HG03571 (cell line): ENCODE data around the gene SLC22A17.
"Not testable (repeated sequence)": the region's sequence is repeated elsewhere in the genome, so short reads cannot be mapped to it uniquely, and the experiment has no call there.

Experiments used
- ATAC-seq: cut with Tn5 transposase; IDR thresholded peaks from one replicate; pipeline ENCODE4 v1.9.1; 2021; ENCODE audit not compliant: unreplicated experiment

The SLC22A17 gene

DNA sequence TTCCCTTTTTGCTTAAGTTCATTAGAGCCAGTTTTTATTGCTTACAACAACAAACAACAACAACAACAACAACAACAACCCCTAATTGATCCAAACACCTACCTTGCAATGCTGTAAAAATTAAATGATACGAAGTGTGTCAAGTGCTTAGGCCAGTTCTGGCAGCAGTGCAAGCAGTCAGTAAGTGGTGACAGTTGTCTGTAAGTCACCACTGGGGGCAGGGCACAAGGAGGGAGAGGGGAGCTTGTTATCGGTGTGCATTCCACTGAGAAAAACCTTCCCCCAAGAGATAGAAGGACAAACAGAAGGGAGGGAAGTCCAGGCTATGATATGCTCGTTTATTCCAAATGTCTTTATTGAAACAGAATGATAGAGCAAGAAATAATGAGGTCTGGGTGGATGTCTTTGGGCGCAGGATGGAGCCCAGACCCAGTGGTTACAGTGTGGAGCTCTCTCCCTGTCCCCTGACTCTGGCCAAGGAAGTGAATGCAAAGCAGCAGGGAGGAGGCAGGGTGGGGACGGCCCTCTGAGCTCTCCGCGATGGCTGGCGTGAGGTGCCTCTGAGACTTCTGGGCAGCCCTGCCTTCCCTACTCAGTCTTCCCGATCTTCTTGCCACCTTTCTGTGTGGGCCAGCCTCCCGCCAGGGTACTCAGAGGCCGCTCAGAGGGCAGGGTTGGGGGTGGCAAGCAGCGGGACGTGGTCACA lies 6.5 kb downstream of the SLC22A17 start:
- no peak for ATAC-seq

DNA sequence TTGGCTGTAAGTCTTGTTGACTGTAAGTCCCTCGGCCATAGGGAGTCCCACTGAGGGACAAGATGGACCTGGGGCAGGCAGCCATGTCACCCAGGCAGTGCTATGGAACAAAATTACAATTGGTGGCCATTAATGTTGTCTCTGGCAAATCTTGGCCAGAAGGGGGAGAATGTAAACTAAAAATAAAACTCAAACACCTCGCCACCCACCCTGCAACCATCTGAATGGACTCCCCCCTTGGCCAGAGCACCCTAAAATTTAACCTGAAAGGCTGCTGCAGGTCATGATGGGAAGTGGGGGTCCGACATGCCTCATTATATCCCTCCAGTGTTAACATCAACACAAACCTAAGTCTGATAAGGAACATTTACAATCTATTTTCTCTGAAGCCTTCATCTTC lies 8.2 kb downstream of the SLC22A17 start:
- ATAC-seq = no peak

DNA sequence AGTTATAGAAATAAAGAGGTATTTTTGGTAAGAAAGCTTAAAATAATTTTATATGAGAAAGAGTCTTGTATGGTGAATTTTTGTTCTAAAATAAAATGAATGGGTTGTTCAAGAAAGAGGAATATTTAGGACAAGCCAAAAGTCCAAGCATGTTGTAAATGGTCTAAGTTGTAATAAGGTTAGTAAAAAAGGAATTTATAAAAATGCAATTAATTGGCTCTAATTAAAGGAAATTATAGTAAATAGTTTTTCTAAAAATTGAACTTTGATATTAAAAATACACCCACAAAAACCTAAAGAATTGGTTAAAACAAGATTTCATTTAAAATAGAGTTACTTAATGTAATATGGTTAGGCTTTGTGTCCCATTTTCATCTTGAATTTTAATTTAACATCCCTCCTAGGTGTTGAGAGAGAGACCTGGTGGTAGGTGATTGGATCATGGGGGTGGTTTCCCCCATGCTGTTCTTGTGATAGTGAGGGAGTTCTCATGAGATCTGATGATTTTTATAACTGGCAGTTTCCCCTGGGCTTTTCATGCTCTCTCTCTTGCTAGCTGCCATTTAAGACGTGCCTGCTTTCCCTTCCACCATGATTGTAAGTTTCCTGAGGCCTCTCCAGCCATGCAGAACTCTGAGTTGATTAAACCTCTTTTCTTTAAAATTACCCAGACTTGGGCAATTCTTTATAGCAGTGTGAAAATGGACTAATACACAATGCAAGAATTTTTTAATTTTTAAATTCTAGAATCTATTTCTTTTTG lies 13.0 kb downstream of the SLC22A17 start:
- ATAC-seq = no peak

DNA sequence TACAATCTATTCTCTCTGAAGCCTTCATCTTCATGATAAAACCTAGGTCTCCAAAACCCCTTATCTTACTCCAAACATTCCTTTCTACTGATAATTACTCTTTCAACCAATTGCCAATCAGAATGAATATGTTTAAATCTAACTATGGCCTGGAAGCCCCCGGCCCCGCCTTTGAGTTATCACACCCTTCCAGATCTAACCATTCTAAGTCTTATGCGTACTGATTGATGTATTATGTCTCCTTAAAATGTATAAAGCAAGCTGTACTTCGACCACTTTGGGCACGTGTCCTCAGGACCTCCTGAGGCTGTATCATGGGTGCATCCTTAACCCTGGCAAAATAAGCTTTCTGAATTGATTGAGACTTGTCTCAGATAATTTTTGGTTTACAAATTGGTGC lies 17.1 kb downstream of the SLC22A17 start:
- no peak for ATAC-seq

DNA sequence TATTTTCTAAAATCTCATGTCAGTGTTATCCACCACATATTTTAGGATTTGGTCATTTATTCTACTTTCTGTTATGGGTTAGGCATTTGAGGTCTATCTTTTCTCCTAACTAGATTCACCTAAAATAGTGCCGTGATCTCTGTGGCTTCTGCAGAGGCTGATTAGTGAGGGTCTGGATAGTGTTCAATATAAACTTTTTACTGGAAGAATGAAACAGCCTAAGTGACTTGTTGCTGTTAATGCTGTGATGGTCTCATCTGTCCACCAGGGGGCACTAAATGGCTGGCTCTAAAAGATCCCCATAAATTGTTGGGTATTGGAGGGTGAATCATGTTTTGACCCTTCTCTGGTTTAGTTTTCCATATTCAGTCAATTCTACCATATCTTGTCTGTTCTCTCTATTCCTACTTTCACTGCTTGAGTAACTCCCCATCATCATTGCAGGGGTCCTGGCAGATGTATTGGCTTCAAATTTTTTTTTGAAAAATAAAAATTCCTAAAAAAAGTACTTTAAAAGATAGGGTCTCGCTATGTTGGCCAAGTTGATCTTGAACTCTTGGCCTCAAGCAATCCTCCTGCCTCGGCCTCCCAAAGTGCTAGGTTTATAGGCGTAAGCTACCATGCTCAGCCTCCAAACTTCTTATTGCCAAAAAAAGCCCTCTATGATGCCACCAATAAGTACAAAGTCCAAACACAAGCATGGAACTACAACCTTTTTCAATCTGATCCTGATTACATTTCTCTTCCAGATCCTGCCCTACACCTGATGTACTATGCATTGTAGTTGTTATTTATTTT lies 24.5 kb downstream of the SLC22A17 start:
- ATAC-seq = no peak

DNA sequence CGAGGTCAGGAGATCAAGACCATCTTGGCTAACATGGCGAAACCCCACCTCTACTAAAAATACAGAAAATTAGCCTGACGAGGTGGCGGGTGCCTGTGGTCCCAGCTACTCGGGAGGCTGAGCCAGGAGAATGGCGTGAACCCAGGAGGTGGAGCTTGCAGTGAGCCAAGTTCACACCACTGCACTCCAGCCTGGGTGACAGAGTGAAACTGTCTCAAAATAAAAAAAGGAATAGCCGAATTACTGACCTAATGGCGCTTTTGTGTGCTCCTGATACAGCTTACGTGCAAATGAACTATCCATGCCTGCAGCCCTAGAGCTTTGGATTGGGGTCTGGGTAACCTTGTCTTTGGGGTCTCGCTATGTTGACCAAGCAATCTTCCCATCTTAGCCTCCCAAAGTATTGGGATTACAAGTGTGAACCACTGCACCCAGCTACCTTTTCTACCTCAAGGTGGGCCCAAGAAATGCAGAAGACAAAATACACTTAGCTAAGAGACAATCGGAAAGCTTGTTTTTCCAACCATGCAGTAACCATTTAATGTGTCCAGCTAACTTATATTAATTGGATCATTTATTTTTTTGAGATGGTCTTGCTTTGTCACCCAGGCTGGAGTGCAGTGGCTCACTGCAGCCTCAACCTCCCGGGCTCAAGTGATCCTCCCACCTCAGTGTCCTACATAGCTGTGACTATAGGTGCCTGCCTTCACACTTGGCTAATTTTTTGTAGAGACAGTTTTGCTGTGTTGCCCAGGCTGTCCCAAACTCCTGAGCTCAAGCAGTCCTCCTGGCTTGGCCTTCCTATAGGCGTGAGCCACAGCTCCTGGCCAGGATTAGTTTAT lies 26.0 kb downstream of the SLC22A17 start:
- ATAC-seq = no peak

DNA sequence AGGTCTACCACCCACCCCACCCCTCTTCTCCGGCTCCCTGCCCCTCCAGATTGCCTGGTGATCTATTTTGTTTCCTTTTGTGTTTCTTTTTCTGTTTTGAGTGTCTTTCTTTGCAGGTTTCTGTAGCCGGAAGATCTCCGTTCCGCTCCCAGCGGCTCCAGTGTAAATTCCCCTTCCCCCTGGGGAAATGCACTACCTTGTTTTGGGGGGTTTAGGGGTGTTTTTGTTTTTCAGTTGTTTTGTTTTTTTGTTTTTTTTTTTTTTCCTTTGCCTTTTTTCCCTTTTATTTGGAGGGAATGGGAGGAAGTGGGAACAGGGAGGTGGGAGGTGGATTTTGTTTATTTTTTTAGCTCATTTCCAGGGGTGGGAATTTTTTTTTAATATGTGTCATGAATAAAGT lies 26.9 kb downstream of the SLC22A17 start:
- ATAC-seq = not testable (repeated sequence)

DNA sequence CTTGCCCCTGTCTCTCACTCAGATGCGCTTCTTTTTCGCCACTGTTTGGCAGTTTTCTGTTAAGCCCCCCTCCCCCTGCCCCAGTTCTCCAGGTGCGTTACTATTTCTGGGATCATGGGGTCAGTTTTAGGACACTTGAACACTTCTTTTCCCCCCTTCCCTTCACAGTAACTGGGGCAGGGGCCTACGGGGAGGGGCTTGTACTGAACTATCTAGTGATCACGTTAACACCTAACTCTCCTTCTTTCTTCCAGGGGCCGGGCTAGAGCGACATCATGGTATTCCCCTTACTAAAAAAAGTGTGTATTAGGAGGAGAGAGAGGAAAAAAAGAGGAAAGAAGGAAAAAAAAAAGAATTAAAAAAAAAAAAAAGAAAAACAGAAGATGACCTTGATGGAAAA lies 27.7 kb downstream of the SLC22A17 start:
- no peak for ATAC-seq

DNA sequence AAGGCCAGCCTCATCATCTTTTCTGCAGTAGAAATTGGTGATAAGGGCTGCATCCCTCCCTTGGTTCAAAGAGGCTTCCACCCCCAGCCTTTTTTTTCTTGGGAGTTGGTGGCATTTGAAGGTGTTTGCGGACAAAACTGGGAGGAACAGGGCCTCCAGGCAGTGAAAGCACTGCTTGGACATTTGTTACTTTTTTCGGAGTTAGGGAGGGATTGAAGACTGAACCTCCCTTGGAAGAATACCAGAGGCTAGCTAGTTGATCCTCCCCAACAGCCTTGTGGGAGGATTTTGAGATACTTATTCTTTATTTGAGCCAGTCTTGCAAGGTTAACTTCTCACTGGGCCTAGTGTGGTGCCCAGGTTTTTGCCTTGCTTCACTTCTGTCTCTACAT lies 28.2 kb downstream of the SLC22A17 start:
- no peak for ATAC-seq

DNA sequence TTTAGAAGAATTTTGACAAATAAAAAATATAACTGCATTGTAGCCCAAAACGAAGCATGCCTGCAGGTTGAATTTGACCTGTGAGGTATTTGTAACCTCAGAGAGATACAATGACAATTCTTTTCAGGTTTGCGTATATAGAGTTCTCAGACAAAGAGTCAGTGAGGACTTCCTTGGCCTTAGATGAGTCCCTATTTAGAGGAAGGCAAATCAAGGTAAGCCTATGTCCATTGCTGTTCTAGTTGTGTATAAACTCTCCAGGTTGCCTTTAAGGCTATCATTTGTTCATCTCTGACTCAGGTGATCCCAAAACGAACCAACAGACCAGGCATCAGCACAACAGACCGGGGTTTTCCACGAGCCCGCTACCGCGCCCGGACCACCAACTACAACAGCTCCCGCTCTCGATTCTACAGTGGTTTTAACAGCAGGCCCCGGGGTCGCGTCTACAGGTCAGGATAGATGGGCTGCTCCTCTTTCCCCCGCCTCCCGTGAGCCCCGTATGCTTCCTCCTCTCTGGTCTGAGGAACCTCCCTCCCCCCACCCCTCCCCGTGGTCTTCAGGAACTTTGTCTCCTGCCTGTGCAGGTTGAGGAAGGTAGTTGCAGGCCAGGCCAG lies 28.7 kb downstream of the SLC22A17 start:
- no peak for ATAC-seq

DNA sequence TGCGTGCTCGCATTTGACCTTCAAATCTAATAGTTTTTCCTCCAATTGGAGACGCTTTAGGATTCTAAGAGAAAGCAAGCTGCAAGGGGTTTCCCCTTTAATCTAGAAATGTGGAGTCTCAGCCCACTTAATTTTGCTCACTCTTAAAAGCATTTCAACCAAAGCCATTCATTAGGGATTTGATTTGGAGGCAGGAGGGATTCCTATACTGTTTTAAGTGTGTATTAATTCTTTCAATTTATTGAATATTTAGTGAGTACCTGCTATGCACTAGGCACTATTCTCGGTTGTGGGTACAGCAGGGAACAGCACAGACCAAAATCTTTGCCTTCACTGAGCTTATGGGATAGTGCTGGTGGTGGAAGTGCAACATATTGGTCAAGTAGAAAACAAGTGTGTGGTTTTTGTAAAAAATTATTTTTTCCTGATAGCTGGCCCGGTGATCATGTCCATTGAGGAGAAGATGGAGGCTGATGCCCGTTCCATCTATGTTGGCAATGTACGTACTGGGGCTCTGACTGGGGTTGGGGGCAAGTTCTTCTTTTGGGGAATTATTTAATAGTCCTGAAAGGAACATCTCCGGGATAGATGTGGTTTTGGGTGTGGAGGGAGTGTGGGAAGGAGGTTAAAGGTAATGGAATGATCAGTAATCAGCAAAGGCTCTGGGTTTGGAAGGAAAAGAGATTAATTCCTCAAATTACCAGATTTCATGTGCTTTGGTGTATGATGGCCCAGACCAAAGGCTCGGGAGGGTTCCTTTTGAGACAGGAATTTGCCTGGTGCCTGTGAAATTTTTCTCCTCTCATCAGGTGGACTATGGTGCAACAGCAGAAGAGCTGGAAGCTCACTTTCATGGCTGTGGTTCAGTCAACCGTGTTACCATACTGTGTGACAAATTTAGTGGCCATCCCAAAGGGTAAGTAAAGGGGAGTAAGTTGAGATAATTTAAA lies 29.8 kb downstream of the SLC22A17 start:
- no peak for ATAC-seq

DNA sequence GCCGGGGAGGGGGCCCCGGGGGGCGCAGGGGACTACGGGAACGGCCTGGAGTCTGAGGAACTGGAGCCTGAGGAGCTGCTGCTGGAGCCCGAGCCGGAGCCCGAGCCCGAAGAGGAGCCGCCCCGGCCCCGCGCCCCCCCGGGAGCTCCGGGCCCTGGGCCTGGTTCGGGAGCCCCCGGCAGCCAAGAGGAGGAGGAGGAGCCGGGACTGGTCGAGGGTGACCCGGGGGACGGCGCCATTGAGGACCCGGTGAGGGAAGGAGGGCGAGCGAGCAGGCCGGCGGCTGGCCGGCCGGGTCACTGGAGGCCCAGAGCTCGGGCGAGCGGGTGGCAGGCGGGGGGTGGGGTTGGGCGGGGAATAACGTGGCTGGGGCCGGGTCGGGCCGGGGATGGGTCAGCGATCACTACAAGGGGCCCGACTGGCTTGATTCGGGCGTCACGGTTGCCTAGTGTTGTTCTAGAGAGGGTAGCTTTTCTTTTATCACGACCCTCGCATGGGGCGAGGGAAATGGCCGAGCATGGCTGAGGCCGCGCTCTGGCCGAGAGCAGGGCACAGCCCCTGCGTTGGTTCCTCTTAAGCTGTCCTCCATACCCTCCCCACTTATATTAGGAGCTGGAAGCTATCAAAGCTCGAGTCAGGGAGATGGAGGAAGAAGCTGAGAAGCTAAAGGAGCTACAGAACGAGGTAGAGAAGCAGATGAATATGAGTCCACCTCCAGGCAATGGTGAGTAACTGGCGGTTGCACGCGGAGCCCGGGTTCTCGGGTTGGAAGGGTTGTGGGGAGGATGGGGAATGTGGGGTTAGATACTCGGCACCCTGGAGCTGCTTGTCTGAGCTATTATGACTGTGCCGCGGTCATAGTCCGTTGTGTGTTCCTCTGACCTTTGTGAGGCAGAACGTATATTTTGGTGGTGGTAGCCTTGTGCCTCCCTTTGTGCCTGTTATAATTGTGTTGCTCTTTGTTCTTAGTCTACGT lies 30.8 kb downstream of the SLC22A17 start:
- ATAC-seq = peak; percentile 12

DNA sequence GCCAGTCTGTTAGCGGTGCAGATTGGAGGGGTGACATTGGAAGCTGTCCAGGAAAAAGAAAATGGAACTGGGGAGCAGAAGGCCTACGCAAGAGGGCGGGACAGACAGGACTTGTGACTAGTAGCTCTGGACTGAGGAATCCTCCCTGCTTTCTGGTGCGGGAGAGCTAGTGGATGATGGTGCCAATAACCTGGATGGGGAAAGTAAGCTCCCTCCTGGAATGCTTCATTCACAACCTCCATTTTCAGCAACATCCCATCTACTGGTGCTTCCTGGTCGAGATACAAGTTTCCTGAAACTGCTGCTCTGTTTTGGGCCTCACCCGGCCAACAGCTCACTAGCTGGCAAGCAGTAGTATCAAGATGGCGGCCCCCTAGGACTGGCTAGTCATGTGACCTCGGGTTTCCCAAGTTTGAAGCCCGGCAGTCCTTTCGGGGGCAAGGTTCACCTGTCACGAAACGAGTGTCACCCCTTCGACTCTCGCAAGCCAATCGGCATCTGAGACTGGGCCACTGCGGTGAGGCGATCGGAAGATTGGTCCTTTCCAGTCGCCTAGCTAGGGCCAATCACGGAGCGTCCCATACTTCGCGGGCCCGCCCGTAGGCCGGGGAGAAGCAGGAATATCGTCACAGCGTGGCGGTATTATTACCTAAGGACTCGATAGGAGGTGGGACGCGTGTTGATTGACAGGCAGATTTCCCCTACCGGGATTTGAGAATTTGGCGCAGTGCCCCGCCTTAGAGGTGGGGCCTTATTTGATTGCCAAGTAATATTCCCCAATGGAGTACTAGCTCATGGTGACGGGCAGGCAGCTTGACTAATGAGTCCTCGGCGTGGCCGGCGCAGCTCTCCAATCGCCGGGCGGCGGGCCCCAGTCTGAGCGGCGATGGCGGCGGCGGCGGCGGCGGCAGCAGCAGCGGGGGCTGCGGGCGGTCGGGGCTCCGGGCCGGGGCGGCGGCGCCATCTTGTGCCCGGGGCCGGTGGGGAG lies 31.8 kb downstream of the SLC22A17 start, which contains the start of gene PABPN1:
TSS of gene PABPN1 (plus strand) at position 874 of the 988 bp plus-strand sequence. CDS start at position 887, 13 bp downstream.
- peak; percentile 90 for ATAC-seq

DNA sequence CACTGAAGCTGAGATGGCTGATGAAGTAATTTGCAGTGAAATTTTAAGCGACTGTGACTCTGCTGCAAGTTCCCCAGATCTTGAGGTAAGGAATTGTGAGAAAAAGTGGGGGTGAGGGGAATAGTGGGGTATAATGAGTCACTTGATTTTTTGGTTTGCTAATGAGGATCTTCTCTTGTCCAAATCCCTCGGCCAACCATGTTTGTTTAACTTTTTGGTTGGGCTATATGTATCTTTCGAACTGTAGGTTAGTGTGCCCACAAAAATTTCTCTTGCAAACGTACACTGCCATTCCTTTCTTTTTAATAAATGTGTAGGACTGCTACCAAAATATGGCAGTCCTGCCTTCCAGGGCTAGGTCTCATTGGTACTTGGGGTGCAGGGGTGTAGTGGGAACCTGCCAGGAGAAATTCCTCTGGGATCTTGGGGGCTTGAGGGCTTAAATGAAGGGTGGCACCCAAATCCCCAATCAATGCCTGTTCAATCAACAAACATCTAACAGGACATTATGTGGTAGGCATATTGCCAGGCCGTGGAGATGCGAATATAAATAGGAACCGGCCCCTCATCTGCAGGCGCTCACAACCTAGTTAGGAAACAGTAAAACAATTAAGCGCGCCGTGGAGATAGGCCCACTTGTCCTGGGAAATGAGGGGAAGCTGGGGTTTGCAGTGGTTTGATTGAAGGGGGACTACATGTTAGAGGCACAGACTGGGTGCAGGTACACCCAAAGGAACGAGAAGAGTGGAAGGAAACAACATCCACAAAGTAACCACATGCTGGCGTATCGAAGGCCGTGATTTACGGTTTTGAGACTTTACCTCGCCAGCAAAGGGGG lies 32.7 kb downstream of the SLC22A17 start:
- no peak for ATAC-seq

DNA sequence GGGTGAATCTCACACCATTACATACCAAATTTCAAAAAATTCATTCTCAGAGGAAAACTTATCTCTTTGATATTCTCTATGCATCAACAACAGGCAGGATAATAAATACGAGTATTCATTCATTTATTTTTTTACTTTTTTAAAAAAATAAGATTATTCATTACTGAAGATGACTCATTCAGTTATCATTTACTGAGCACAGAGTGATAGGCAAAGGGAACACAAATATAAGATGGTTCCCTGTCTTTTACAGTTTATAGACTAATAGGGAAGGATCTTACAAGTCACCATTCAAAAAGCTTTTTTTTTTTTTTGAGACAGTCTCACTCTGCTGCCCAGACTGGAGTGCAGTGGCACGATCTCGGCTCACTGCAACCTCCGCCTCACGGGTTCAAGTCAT lies 36.4 kb downstream of the SLC22A17 start:
- ATAC-seq = no peak

DNA sequence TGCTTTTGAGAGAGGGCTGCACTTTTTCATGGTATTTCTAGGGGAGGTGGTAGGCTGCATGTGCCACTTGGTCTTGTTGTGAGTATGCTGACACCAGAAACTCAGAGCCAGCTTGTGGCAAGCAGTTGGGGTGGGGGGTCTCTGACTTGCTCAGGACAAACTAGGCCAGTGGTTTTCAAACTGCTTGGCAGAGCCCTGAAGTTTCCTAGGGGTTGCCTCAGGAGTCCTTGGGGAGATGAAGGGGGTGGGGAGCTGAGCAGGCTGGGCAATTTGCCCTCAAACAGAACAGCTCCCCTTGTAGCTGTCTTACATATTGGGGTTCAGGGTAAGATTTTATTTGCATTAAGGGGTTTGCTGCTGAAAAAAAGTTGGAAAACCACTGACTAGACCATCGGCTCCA lies 42.1 kb downstream of the SLC22A17 start:
- ATAC-seq = no peak
